HEK293 (cell line): Measurements from ENCODE around the gene IGFALS.

ENCODE experiments used
- CTCF ChIA-PET: fragments of 350-600 bp; formaldehyde crosslinking; extraction: SDS; loops from one replicate; lab custom pipeline; 2021; ENCODE audit warnings: antibody characterized with exemption; lab: Yijun Ruan, JAX
- POLR2A ChIA-PET: fragments of 300-600 bp; formaldehyde crosslinking; extraction: SDS; loops from one replicate; lab custom pipeline; 2020; ENCODE audit warnings: antibody characterized with exemption, inconsistent platforms; lab: Yijun Ruan, JAX
- H3K27ac ChIP-seq: fragments of 200-500 bp; sonication (Bioruptor generic); 2 replicates; pipeline ENCODE4 v1.5.1; 2014; ENCODE audit warnings: low read depth, low read length, control low read depth, inconsistent platforms; ENCODE audit errors: extremely low read depth
- H3K36me3 ChIP-seq, 2 experiments: fragments of 200-500 bp in 1 of 2; sonication (Bioruptor generic) in 1 of 2; 1 replicate in 1 of 2; 2 replicates in 1 of 2; pipeline ENCODE4 v1.5.1; 2014 to 2017; ENCODE audit warnings: inconsistent platforms in 2 of 2, low read length in 2 of 2; ENCODE audit not compliant: control insufficient read depth in 2 of 2, insufficient read depth in 1 of 2
- H3K4me1 ChIP-seq: fragments of 200-500 bp; sonication (Bioruptor generic); 2 replicates; pipeline ENCODE4 v1.5.1; 2014; ENCODE audit warnings: mild to moderate bottlenecking, low read length, inconsistent platforms; ENCODE audit not compliant: control insufficient read depth, insufficient read depth
- H3K4me3 ChIP-seq: 2 replicates; pipeline ENCODE4 v1.5.1; 2011; ENCODE audit warnings: low read depth, mild to moderate bottlenecking, control low read depth, low read length, moderate library complexity
- H3K9me3 ChIP-seq: fragments of 200-500 bp; sonication (Bioruptor generic); 2 replicates; pipeline ENCODE4 v1.5.1; 2014; ENCODE audit warnings: low read depth, low read length, inconsistent platforms; ENCODE audit not compliant: control insufficient read depth, insufficient read depth
- BCL11A ChIP-seq: fragments of 450-650 bp; formaldehyde crosslinking; IDR thresholded peaks from 2 replicates; pipeline ENCODE4 v1.5.1; 2016; ENCODE audit warnings: low read depth, missing biosample characterization, missing genetic modification characterization
- GLI4 ChIP-seq: fragments of 450-650 bp; formaldehyde crosslinking; IDR thresholded peaks from 2 replicates; pipeline ENCODE4 v1.5.1; 2016; ENCODE audit warnings: missing biosample characterization, missing genetic modification characterization
- IKZF3 ChIP-seq: fragments of 450-650 bp; IDR thresholded peaks from 2 replicates; pipeline ENCODE4 v1.5.0; 2018; ENCODE audit warnings: missing biosample characterization, mild to moderate bottlenecking, missing genetic modification characterization, moderate library complexity
- KLF1 ChIP-seq: fragments of 450-650 bp; formaldehyde crosslinking; IDR thresholded peaks from 2 replicates; pipeline ENCODE4 v1.5.1; 2016; ENCODE audit warnings: missing biosample characterization, missing genetic modification characterization
- PRDM1 ChIP-seq: fragments of 450-650 bp; formaldehyde crosslinking; IDR thresholded peaks from 2 replicates; pipeline ENCODE4; 2016; ENCODE audit warnings: missing biosample characterization, missing genetic modification characterization
- SCRT1 ChIP-seq: fragments of 450-650 bp; formaldehyde crosslinking; IDR thresholded peaks from 2 replicates; pipeline ENCODE4 v1.5.1; 2016; ENCODE audit warnings: missing biosample characterization, missing genetic modification characterization, borderline replicate concordance
- SP3 ChIP-seq: fragments of 450-650 bp; formaldehyde crosslinking; IDR thresholded peaks from 2 replicates; pipeline ENCODE4 v1.5.1; 2016; ENCODE audit warnings: missing biosample characterization, missing genetic modification characterization
- SP7 ChIP-seq: fragments of 450-650 bp; formaldehyde crosslinking; IDR thresholded peaks from 2 replicates; pipeline ENCODE4 v1.5.1; 2016; ENCODE audit warnings: missing biosample characterization, missing genetic modification characterization
- WT1 ChIP-seq: fragments of 450-650 bp; formaldehyde crosslinking; IDR thresholded peaks from 2 replicates; pipeline ENCODE4 v1.5.1; 2016; ENCODE audit warnings: missing biosample characterization, missing genetic modification characterization
- ZEB2 ChIP-seq: fragments of 450-650 bp; formaldehyde crosslinking; IDR thresholded peaks from 2 replicates; pipeline ENCODE4 v1.5.1; 2016; ENCODE audit warnings: missing biosample characterization, missing genetic modification characterization
- ZFP69B ChIP-seq: fragments of 450-650 bp; formaldehyde crosslinking; IDR thresholded peaks from 2 replicates; pipeline ENCODE4 v1.5.1; 2016; ENCODE audit warnings: missing biosample characterization, missing genetic modification characterization
- ZNF223 ChIP-seq: fragments of 450-650 bp; formaldehyde crosslinking; IDR thresholded peaks from 2 replicates; pipeline ENCODE4 v1.5.1; 2016; ENCODE audit warnings: missing biosample characterization, missing genetic modification characterization
- ZNF324 ChIP-seq: fragments of 450-650 bp; formaldehyde crosslinking; IDR thresholded peaks from 2 replicates; pipeline ENCODE4 v1.5.1; 2016; ENCODE audit warnings: missing biosample characterization, missing genetic modification characterization
- ZNF341 ChIP-seq: fragments of 450-650 bp; formaldehyde crosslinking; IDR thresholded peaks from 2 replicates; pipeline ENCODE4; 2016; ENCODE audit warnings: low read depth, missing biosample characterization, missing genetic modification characterization
- ZNF560 ChIP-seq: fragments of 450-650 bp; formaldehyde crosslinking; IDR thresholded peaks from 2 replicates; pipeline ENCODE4 v1.5.1; 2017; ENCODE audit warnings: missing biosample characterization, missing genetic modification characterization, borderline replicate concordance
- ZNF561 ChIP-seq: fragments of 450-650 bp; IDR thresholded peaks from 2 replicates; pipeline ENCODE4 v1.5.1; 2018; ENCODE audit warnings: missing biosample characterization, missing genetic modification characterization, borderline replicate concordance
- ZNF600 ChIP-seq: fragments of 450-650 bp; formaldehyde crosslinking; IDR thresholded peaks from 2 replicates; pipeline ENCODE4 v1.5.1; 2016; ENCODE audit warnings: missing biosample characterization, missing genetic modification characterization
- ZNF660 ChIP-seq: fragments of 450-650 bp; IDR thresholded peaks from 2 replicates; pipeline ENCODE4 v1.5.1; 2018; ENCODE audit warnings: missing biosample characterization, mild to moderate bottlenecking, missing genetic modification characterization
- ZNF76 ChIP-seq: fragments of 450-650 bp; formaldehyde crosslinking; IDR thresholded peaks from 2 replicates; pipeline ENCODE4; 2016; ENCODE audit warnings: low read depth, missing biosample characterization, missing genetic modification characterization, borderline replicate concordance
- ZSCAN30 ChIP-seq: fragments of 450-650 bp; IDR thresholded peaks from 2 replicates; pipeline ENCODE4 v1.5.1; 2018; ENCODE audit warnings: missing biosample characterization, mild to moderate bottlenecking, missing genetic modification characterization, moderate library complexity
- TF ChIP-seq, protein P1 (sequence below): fragments of 450-650 bp; formaldehyde crosslinking; IDR thresholded peaks from 2 replicates; pipeline ENCODE4 v1.5.1; 2016; ENCODE audit warnings: missing biosample characterization, missing genetic modification characterization
- TF ChIP-seq, protein P2 (sequence below): fragments of 450-650 bp; formaldehyde crosslinking; IDR thresholded peaks from 2 replicates; pipeline ENCODE4 v1.5.1; 2016; ENCODE audit warnings: missing biosample characterization, missing genetic modification characterization
- TF ChIP-seq, protein P3 (sequence below): fragments of 450-650 bp; formaldehyde crosslinking; IDR thresholded peaks from 2 replicates; pipeline ENCODE4 v1.5.1; 2016; ENCODE audit warnings: missing biosample characterization, missing genetic modification characterization
- TF ChIP-seq, protein P4 (sequence below): fragments of 450-650 bp; formaldehyde crosslinking; IDR thresholded peaks from 2 replicates; pipeline ENCODE4 v1.5.1; 2017; ENCODE audit warnings: missing biosample characterization, missing genetic modification characterization
- TF ChIP-seq, protein P5 (sequence below): fragments of 450-650 bp; IDR thresholded peaks from 2 replicates; pipeline ENCODE4 v1.5.1; 2018; ENCODE audit warnings: missing biosample characterization, mild to moderate bottlenecking, missing genetic modification characterization
- TF ChIP-seq, protein P6 (sequence below): fragments of 450-650 bp; formaldehyde crosslinking; IDR thresholded peaks from 2 replicates; pipeline ENCODE4 v1.5.1; 2017; ENCODE audit warnings: missing biosample characterization, missing genetic modification characterization

The IGFALS gene

DNA sequence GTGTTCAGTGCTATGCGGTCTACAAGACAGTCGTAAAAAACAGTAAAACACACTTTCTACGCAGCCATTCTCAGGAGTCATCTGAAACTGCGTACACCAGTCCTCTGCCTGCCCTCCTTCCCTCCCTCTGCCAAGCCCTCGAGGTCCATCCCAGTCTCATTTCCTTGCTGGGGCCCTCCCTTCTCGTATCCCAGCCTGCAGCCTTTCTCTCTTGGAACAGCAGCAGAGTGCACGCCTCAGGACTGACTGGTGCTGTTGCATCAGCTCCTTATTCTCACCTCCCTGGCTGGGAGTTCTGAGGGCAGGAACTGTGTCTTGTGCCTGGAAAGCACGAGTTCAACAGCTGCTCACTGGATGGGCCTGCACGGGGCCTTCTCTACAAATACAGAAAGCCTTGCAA is 46.0 kb upstream of the IGFALS start:
- no peaks in the 10 kb centered on the region for H3K4me1 ChIP-seq
- no peak overlapping the region for H3K4me3 ChIP-seq
- ChIA-PET POLR2A (interaction anchor here (1.1 to 1.3 kb wide), 2 partner anchors 13 to 125 kb away, joined by 3 to 4 read pairs; partner anchors contain the start of genes FAHD1, HAGH and RPS2), CTCF (interaction anchor here (1.3 kb wide), 1 partner anchor 12 kb away, joined by 3 read pairs; no protein-coding TSS in a partner anchor)
- no peaks in the 10 kb centered on the region for H3K36me3 ChIP-seq
- no peaks in the 10 kb centered on the region for H3K9me3 ChIP-seq
- H3K27ac ChIP-seq, result peak overlapping the region; percentile 56
- peak; percentile 73; the same call in 1 of the 2 replicates for TF ChIP-seq ZEB2 (tag by site-specific recombination)
- TF ChIP-seq GLI4 (tag by site-specific recombination), result no peak
- TF ChIP-seq, protein P1, sequence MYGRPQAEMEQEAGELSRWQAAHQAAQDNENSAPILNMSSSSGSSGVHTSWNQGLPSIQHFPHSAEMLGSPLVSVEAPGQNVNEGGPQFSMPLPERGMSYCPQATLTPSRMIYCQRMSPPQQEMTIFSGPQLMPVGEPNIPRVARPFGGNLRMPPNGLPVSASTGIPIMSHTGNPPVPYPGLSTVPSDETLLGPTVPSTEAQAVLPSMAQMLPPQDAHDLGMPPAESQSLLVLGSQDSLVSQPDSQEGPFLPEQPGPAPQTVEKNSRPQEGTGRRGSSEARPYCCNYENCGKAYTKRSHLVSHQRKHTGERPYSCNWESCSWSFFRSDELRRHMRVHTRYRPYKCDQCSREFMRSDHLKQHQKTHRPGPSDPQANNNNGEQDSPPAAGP (tag by site-specific recombination), result 0 out of 2 replicates have a peak, but pooled peaks have one; percentile 68
- TF ChIP-seq SCRT1 (tag by site-specific recombination), result peak; percentile 60; the same call in 1 of the 2 replicates
- TF ChIP-seq ZNF560 (tag by site-specific recombination), result no peak
- TF ChIP-seq ZNF561, result peak; percentile 87; the same call in 1 of the 2 replicates
- peak; percentile 45; the same call in 1 of the 2 replicates for TF ChIP-seq SP3 (tag by site-specific recombination)
- TF ChIP-seq ZNF223 (tag by site-specific recombination), result no peak
- TF ChIP-seq ZNF324 (tag by site-specific recombination), result peak; percentile 50; the same call in 1 of the 2 replicates
- peak; percentile 69 for TF ChIP-seq ZNF600 (tag by site-specific recombination)
- peak; percentile 98 for TF ChIP-seq ZNF341 (tag by site-specific recombination)
- TF ChIP-seq SP7 (tag by site-specific recombination), result peak; percentile 71
- TF ChIP-seq, protein P2, sequence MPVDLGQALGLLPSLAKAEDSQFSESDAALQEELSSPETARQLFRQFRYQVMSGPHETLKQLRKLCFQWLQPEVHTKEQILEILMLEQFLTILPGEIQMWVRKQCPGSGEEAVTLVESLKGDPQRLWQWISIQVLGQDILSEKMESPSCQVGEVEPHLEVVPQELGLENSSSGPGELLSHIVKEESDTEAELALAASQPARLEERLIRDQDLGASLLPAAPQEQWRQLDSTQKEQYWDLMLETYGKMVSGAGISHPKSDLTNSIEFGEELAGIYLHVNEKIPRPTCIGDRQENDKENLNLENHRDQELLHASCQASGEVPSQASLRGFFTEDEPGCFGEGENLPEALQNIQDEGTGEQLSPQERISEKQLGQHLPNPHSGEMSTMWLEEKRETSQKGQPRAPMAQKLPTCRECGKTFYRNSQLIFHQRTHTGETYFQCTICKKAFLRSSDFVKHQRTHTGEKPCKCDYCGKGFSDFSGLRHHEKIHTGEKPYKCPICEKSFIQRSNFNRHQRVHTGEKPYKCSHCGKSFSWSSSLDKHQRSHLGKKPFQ (tag by site-specific recombination), result peak; percentile 82
- peak; percentile 91 for TF ChIP-seq ZNF660 (tag by site-specific recombination)
- TF ChIP-seq IKZF3 (tag by site-specific recombination), result peak; percentile 93
- TF ChIP-seq, protein P3, sequence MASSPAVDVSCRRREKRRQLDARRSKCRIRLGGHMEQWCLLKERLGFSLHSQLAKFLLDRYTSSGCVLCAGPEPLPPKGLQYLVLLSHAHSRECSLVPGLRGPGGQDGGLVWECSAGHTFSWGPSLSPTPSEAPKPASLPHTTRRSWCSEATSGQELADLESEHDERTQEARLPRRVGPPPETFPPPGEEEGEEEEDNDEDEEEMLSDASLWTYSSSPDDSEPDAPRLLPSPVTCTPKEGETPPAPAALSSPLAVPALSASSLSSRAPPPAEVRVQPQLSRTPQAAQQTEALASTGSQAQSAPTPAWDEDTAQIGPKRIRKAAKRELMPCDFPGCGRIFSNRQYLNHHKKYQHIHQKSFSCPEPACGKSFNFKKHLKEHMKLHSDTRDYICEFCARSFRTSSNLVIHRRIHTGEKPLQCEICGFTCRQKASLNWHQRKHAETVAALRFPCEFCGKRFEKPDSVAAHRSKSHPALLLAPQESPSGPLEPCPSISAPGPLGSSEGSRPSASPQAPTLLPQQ (tag by site-specific recombination), result peak; percentile 80
- TF ChIP-seq, protein P4, sequence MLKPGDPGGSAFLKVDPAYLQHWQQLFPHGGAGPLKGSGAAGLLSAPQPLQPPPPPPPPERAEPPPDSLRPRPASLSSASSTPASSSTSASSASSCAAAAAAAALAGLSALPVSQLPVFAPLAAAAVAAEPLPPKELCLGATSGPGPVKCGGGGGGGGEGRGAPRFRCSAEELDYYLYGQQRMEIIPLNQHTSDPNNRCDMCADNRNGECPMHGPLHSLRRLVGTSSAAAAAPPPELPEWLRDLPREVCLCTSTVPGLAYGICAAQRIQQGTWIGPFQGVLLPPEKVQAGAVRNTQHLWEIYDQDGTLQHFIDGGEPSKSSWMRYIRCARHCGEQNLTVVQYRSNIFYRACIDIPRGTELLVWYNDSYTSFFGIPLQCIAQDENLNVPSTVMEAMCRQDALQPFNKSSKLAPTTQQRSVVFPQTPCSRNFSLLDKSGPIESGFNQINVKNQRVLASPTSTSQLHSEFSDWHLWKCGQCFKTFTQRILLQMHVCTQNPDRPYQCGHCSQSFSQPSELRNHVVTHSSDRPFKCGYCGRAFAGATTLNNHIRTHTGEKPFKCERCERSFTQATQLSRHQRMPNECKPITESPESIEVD (tag by site-specific recombination), result peak; percentile 63
- TF ChIP-seq, protein P5, sequence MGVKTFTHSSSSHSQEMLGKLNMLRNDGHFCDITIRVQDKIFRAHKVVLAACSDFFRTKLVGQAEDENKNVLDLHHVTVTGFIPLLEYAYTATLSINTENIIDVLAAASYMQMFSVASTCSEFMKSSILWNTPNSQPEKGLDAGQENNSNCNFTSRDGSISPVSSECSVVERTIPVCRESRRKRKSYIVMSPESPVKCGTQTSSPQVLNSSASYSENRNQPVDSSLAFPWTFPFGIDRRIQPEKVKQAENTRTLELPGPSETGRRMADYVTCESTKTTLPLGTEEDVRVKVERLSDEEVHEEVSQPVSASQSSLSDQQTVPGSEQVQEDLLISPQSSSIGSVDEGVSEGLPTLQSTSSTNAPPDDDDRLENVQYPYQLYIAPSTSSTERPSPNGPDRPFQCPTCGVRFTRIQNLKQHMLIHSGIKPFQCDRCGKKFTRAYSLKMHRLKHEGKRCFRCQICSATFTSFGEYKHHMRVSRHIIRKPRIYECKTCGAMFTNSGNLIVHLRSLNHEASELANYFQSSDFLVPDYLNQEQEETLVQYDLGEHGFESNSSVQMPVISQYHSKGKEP (tag by site-specific recombination), result peak; percentile 87
- 0 out of 2 replicates have a peak, but pooled peaks have one; percentile 63 for TF ChIP-seq PRDM1 (tag by site-specific recombination)
- TF ChIP-seq, protein P6, sequence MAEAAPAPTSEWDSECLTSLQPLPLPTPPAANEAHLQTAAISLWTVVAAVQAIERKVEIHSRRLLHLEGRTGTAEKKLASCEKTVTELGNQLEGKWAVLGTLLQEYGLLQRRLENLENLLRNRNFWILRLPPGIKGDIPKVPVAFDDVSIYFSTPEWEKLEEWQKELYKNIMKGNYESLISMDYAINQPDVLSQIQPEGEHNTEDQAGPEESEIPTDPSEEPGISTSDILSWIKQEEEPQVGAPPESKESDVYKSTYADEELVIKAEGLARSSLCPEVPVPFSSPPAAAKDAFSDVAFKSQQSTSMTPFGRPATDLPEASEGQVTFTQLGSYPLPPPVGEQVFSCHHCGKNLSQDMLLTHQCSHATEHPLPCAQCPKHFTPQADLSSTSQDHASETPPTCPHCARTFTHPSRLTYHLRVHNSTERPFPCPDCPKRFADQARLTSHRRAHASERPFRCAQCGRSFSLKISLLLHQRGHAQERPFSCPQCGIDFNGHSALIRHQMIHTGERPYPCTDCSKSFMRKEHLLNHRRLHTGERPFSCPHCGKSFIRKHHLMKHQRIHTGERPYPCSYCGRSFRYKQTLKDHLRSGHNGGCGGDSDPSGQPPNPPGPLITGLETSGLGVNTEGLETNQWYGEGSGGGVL (tag by site-specific recombination), result peak; percentile 47
- peak; percentile 84 for TF ChIP-seq ZFP69B (tag by site-specific recombination)
- peak; percentile 69 for TF ChIP-seq ZNF76 (tag by site-specific recombination)
- TF ChIP-seq WT1, result peak; percentile 59
- peak; percentile 41 for TF ChIP-seq KLF1 (tag by site-specific recombination)
- TF ChIP-seq BCL11A, result no peak
- TF ChIP-seq ZSCAN30 (tag by site-specific recombination), result peak; percentile 99
